SK-MEL-5 (cell line): ENCODE measurements around the gene GBX1. TPM values are rescaled to one million over a fixed set of nuclear protein-coding genes. Genes with fewer than 3 reads are reported as not detected.

Experiments used
- DNase-seq: peaks from one replicate; pipeline ENCODE4 v3.0.0-alpha.2; 2016; ENCODE audit warnings: low read depth, low spot score
- in situ Hi-C: cut with HindIII; loops from 2 replicates; pipeline ENCODE4 v1.10.0; 2016; ENCODE audit warnings: low sequenced_read_pairs, high pct_unique_total_duplicates, low pct_unique_long_range_greater_than_20kb
- total RNA-seq: library from RNA; depleted of rRNA; stranded (reverse); fragments of >200 nt; shearing (Covaris generic); gene quantifications from 2 replicates; pipeline ENCODE4 v1.2.3, GENCODE V29; 2014

Gene GBX1
- total RNA-seq, 1 experiment from 2014 or later: not detected

DNA sequence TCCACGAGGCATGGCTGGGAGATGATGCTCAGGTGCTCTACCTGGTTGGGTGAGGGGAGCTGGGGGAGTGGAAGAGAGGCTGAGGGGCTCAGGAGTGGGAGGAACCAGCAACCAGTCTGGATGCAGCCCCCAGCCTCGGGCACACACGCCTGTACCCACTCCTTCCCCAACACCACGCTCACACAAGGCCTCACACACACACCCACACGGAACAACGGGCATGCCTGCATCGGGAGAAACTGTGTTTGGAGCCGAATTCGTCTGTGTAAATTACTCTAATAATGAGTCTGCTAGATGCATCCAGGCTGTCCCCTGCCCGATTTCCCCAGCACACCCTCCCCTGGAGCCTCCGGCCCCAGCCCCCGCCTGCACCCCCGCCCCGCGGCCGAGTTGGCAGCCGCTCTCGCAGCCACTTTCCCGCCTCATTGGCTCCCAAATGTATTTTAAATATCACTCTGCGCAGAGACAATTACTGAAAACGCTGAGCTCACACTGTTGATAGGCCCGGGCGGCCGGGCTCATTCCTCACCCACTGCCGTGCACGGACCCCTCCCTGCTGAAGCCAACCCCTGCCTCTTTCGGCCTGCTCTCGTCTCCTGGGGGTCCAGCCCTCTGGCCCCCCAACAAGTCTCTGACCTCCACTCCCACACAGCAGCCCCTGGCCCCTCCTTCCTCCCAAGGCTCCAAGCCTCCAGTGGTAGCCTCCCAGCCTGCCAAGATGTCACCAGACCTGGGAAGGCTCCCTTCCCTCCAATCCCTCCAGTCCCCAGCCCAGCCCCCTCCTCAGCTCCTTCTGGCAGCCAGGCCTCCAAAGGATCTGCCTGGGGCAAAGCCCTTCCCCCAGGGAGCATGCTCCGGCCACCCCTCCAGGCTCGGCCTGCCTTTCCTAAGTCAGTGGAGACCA is 31.7 kb upstream of the GBX1 start:
- in situ Hi-C loops: no loop called here
- no peak for DNase-seq

DNA sequence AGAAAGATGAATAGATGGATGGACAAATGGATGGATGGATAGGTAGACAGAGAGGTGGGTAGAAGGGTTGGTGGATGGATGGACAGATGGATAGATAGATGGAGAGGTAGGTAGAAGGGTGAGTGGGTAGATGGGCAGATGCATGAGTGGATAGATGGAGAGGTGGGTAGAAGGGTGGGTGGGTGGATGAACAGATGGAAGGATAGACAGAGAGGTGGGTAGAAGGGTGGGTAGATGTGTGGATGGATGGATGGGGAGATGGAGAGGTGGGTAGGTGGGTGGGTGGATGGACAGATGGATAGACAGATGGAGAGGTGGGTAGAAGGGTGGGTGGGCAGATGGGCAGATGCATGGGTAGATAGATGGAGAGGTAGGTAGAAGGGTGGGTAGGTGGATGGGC is 30.4 kb upstream of the GBX1 start:
- no peak for DNase-seq
- in situ Hi-C loops: no loop called here

DNA sequence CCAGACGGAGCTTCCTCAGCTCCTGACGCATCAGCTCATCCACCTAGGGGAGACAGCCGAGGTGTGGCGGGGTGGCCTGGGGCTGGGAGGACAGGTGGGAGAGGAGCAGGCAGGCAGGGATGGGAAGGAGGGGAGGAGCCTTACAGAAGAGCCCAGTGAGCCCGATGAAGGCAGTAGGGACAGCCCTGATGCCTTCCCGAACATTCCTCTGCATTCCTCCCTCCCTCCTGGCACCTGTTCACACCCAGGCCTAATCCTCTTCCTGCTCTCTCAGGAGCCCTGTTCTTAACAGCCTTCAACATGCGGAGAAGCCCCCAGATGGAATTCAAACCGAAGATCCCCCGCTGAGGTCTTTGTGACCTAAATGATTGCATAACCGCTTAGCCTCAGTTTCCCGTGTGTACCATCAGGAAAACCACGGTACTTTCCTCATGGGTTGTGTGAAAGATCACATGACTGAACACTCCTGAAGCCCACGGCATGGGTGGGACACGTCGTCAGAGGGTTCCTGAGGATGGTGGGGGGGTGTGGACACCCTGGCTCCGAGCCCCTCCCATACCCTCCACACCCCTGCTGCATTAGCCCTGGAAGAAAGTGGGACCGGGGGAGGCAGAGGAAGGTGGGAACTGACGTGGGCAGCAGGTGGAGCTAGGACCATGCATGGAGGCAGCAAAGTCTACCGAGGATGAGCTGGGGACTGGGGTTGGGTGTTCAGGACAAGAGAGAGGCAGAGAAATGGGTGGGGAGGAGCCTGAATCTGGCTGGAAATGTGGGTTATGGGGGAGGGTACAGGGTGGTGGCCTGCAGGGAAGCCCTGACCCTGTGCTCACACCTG is 28.3 kb upstream of the GBX1 start:
- DNase-seq: no peak
- in situ Hi-C loops: no loop called here

DNA sequence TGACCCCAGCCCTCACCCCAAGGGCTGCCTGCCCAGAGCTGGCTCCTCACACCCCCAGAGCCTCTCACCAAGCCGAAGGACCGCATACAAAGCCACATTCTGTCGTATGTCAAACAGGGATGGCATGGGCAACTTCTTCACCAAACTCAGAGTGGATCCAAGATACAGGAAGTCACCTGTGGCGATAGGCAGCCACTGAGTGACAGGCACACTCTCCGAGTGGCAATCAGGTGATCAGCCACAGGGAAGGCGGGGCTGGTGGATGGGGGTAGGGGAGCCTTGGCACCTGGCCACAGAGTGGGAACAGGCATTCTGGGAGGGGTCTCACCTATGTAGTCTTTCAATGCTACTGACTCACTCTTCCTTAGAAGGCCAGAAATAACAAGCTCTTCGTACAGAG is 26.7 kb upstream of the GBX1 start:
- in situ Hi-C loops: no loop called here

DNA sequence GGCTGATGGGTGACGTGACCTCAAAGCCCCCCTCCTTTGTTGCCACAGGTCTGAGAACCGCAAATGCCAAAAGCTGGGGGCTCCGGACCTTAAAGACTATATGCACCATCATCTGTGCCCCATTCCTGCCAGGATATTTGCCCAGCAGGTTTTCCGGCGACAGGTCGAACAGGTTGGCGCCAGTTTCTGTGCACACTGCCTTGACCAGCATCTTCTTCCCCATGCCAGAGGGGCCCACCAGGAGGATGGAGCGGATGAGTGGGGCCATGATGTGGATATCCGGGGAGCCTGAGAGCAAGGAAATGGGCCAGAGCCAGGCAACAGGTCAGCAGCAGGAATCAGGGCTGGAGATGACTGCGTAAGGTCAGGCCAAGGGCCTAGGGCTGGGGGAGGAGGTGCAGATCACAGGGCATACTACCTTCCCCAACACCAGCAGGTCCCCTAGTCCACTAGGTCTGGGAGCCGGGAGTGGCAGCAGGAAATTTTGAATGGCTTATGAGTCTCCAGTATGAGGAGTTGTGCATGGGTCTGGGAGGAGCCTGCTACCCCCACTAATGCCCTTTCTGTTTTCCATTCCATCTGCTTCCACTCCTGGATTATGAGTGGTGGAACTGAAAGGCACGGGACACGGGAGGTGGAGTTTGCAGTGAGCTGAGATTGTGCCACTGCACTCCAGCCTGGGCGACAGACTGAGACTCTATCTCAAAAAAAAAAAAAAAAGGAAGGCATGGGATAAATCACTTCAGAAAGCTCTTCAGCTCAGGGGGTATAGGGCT is 25.9 kb upstream of the GBX1 start:
- in situ Hi-C loops: no loop called here
- DNase-seq: no peak

More for the DNA sequence above, 26.7 kb upstream of the GBX1 start:
- no peak for DNase-seq

DNA sequence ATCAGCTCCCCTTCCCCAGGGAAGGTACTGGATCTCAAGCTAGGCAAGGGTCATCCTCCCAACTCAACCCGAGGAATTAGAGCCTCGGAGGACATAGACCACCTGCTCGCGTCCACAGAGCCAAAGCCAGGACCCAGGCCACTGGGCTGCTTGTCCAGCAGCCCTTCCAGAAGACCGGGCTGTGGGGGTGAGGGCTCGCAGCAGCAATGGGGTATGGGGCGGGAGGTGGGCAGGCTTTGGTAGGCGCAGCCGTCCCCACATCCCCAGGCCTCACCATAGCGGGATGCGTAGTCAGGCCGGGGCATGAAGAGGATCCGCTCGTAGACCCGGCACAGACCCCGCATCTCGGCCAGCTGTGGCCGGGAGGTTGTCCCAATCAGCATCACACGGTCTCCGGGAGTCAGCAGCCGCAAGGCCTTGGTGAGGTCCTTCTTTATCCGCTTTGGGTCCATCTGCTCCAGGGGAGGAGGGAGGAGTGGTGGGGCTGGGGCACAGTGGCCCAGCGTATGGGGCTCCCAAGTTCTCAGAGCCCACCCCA is 24.6 kb upstream of the GBX1 start:
- DNase-seq: no peak
- in situ Hi-C loops: no loop called here

DNA sequence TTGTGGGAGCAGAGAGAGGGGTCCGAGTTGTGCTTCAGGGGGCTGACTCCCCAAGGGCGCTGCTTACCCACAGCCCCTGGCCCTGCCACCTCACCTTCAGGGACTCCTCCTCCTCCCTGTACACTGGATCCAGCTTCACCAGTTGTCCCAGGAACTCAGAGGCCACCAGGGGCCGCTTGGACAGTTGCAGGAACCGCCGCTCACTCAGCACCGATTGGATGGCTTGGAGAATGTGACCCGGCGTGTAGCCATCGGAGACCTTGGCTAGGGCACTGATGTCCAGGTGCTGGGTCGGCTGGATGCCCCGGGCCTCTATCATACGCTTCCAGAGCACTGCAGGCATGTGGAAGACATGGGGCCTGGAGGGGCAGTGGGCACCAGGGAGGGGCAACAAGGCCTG is 24.1 kb upstream of the GBX1 start:
- no peak for DNase-seq
- in situ Hi-C loops: no loop called here

DNA sequence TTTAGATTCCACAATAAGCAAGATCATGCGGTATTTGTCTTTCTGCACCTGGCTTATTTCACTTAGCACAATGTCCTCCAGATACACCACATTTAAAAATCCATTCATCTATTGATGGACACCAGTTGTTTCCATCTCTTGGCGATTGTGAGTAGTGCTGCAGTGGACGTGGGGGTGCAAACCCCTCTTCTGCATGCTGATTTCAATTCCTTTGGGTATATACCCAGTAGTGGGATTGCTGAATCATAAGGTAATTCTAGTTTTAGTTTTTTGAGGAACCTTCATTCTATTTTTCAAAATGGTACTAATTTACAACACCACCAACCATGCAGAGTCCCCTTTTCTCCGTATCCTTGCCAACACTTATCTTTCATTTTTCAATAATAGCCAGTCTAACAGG is 21.5 kb upstream of the GBX1 start:
- in situ Hi-C loops: no loop called here
- no peak for DNase-seq

DNA sequence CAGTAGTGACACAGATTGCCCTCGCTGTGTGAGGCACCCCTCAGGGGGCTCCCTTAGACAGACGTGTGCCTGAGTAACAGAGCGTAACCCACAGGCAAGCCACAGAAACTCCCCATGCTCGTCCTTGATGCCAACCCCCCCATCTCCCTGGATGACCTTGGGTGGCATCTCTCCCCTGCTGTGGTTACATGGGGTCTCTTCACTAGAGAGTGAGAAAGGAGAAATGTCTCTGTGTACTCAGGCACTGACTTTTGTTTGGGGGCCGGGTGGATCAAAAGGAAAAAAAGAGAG is 20.7 kb upstream of the GBX1 start:
- in situ Hi-C loops: no loop called here
- no peak for DNase-seq

DNA sequence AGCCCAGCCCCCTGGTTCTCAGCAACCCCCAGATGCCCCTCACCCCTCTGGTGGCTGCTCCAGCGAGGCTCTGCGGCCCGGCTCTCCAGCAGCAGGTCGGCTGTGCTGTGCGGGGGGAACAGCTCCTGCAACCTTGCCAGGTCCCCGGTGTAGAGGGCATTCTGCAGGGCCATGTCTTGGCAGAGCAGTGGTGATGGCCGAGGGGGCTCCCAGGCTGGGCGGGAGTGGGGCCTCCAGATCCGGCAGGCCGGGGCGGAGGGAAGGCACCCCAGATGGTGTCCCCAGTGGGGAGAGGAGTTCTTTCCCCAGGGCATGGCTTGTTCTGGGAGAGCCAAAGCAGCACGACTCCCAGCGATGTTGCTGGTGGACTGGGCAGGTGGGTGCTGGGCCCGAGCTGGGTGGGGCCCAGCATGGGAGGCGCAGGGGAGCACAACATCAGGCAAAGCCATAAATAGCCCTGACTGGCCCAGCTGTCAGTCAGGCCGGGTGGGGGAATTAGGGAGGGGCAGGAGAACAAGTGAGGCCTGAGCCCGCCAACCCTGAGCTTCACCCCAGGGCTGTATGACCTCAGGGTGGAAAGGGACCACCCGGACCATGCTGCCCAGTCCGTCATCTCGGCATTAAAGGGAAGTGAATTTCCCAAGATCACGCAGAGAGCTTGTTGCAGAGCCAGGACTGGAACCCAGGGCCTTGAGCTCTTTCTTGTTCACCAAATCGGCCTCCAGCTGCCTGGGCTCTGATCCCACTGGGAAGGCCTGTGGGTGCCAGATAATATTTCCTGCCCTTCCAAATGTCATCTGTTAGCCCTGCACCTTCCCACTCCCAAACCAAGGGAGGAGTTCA is 20.1 kb upstream of the GBX1 start:
- in situ Hi-C loops: no loop called here
- no peak for DNase-seq

DNA sequence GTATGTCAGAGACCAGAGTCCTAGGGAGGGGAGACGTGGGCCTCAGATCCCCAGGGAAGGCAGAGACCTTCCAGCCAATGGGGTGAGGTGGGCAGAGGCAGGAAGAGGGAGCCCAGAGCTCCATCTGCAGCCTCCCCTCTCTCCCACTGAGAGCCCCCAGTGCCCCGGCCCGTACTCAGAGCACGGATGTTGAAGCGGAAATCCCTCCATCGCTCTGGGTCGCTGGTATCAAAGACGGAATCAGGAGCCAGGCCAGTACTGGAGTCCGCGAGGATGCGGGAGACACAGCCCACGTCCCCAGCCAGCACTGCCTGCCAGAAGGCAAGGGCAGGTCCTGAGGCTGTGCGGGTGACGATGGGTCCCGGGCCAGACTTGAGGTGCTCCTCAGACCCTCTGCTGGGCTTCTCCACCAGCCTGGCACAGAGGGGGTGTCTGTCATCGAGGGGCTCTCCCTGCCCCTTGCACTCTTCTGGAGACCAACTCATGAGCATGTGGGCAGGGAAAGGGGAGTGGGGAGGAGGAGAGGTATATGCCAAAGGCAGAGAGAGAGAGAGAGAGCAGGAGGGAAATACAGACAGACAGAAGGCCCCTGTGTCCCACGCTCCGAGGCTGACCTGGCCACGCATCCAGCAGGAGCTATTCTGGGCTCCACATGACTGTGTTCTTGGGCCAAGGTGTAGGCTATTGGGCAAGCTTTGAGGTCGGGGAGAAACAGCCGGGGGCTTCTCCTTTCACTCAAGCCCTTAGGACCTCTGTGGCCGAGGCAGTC is 19.3 kb upstream of the GBX1 start, which contains the start of gene ASB10:
Gene ASB10 (minus strand): TSS at position 611 of the 769 bp plus-strand sequence. CDS start 120 bp downstream, at position 491.
- in situ Hi-C loops: no loop called here

DNA sequence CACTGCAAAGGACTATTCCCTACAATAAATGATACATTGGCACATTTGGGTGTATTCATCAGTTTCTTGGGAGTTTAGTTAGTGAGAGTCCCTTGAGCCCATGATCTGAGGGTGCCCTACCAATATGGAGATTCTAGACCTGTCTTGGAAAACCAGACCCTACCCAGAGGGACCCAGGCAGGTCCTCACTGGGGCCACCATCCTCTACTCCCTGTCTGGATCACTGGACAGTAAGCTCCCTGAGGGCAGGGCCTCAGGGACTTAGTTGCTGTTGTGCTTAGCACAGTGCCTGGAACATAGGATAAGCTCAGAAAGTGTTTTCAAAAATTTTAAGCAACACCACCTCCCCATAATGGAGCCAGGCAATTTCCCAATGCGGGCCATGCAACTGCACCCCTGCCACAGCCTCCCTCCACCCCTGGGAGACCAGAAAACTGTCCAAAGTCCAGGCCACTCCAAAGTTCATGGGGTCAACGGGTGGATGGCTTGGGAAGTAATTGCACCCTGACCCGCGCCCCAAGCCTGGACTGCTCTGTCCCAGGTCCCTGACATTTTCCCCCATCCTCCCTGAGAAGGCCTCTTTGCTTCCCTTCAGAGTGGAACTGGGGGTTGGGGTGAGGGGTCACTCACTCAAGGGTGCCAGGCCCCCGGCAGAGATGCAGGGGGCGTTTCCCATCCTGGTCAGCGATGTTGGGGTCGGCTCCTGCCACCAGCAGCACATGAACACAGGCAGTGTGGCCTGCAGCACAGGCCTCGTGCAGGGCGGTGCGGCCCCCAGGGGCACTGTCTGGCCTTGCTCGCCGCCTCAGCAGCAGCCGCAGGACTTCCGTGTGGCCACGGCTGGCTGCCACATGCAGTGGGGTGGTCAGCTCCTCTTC is 18.5 kb upstream of the GBX1 start:
- in situ Hi-C loops: no loop called here
- no peak for DNase-seq

More for the DNA sequence above, 19.3 kb upstream of the GBX1 start, which contains the start of gene ASB10:
- no peak for DNase-seq

DNA sequence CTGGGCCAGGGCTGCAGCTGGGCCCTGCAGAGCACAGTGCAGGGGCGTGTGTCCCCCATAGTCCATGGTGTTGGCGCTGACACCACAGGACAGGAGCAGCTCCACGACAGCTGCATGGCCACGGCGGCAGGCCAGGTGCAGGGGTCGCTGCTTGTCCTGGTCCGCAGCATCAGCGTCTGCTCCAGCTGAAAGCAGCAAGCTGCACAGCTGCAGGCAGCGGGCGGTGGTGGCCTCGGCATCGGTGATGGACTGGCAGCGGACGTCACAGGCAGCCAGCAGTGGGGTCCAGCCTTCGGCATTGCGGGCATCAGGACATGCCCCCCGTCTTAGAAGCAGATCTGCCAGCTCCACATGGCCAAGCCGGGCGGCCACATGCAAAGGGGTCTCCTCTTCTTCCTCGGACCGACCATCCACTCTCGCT is 13.5 kb upstream of the GBX1 start:
- in situ Hi-C loops: no loop called here
- no peak for DNase-seq

DNA sequence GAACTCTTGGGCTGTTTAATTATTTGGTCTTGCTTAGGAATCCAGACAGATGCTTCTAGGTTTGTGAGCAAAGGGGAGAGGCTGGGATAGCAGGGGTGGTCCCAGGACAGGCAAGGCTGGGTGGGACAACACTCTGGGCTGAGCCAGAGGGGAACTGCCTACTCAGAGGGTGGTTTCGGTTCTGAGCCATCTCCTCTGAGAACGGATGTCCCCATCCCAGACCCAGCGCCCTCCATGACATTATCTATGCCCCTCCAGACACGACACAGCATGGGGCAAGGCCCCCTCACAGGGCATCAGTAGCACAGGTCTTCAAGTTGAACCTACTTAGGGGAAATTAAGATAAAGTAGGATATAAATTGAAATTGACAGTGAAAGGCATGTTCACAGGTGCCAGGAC is 12.5 kb upstream of the GBX1 start:
- DNase-seq: no peak
- in situ Hi-C loops: no loop called here

DNA sequence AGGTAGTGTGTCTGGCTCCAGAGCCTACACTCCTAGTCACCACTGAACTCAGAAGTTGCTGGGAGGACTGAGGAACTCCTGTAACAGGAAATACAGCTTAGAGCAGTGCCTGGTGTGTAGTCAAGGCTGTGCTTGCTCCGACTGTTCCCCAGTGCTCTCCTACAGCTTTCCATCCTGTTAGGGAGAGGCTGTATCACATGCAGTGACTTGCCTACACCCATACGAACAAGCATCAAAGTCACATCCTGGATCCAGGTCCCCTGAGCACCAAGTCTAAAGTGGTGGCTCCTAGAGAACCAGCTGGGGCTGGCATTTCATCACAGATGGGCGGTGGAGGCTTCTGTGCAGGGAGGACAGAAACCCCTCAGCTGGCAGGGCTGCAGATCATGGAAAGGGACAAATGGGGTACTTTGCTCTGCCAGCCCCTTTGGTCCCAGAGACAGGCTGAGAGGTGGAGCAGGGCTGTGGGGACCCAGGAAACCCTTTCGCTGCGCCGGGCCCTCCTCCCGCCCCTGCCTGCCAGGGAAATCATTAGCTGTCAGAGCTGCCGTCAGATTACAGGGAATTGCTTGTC is 11.9 kb upstream of the GBX1 start:
- in situ Hi-C loops: no loop called here
- no peak for DNase-seq
